Sigmoid colon (tissue), 7 donors: ENCODE measurements around the gene KCNQ5. TPM values are rescaled to one million over a fixed set of nuclear protein-coding genes. Genes with fewer than 3 reads are reported as not detected.

Source experiments
- DNase-seq: peaks from one replicate; pipeline ENCODE4 v3.0.0-alpha.2; 2019
- H3K27ac ChIP-seq, 4 donors: fragments of 200-600 bp; sonication (generic); one replicate each; pipeline ENCODE4 v1.5.1; 2016 to 2019; ENCODE audit warnings: mild to moderate bottlenecking in 1 of 4
- H3K27me3 ChIP-seq, 3 donors: fragments of 200-600 bp; sonication (generic); one replicate each; pipeline ENCODE4 v1.5.1; 2019; ENCODE audit warnings: mild to moderate bottlenecking in 1 of 3
- H3K36me3 ChIP-seq, 4 donors: fragments of 200-600 bp; sonication (generic); one replicate each; pipeline ENCODE4 v1.5.1; 2016 to 2019
- H3K4me1 ChIP-seq, 4 donors: fragments of 200-600 bp; sonication (generic); one replicate each; pipeline ENCODE4 v1.5.1; 2017 to 2019
- H3K4me3 ChIP-seq, 4 donors: fragments of 200-600 bp; sonication (generic); one replicate each; pipeline ENCODE4 v1.5.1; 2017 to 2019; ENCODE audit warnings: mild to moderate bottlenecking in 2 of 4, moderate library complexity in 1 of 4
- H3K9me3 ChIP-seq, 4 donors: fragments of 200-600 bp in 3 of 4; sonication (generic) in 3 of 4; one replicate each; pipeline versions ENCODE4 v1.5.1 to v1.6.1; 2013 to 2019
- EP300 ChIP-seq, 4 donors: sonication (generic); formaldehyde crosslinking; IDR thresholded peaks; one replicate each; pipeline ENCODE4 v1.6.1; 2017; ENCODE audit warnings: antibody characterized with exemption in 4 of 4
- POLR2A ChIP-seq, 2 donors: fragments of 450-650 bp; IDR thresholded peaks; one replicate each; pipeline ENCODE4 v1.6.1; 2016; ENCODE audit warnings: antibody characterized with exemption in 2 of 2, mild to moderate bottlenecking in 2 of 2, moderate library complexity in 2 of 2
- POLR2AphosphoS5 ChIP-seq, 4 donors: sonication (generic); formaldehyde crosslinking; IDR thresholded peaks; one replicate each; pipeline ENCODE4 v1.6.1; 2017; ENCODE audit warnings: antibody characterized with exemption in 4 of 4
- WGBS, 2 donors: extraction: QIAGEN DNeasy Blood & Tissue Kit; methylation state at CpG; one replicate each; pipeline ENCODE4 v1.1.7; 2013; 5-methylcytosine and 5-hydroxymethylcytosine counted together
- intact Hi-C: fragments of 100-400 bp; cut with DNase I; formaldehyde crosslinking; loops from one replicate; pipeline ENCODE4 v1.15.1; 2023
- polyA plus RNA-seq, 3 donors: library from polyadenylated mRNA; stranded (reverse); fragments of 200-250 nt; gene quantifications; one replicate each; pipeline ENCODE4 v1.2.3, GENCODE V29; 2013
- total RNA-seq, 4 donors: library from RNA; depleted of rRNA; stranded (reverse); fragments of >200 nt; gene quantifications; one replicate each; pipeline ENCODE4 v1.1.0, GENCODE V29; 2016
- TF ChIP-seq, protein P1 (sequence below), 4 experiments: fragments of 450-650 bp in 3 of 4; fragments of 200-600 bp in 1 of 4; IDR thresholded peaks; one replicate each; pipeline ENCODE4 v1.5.1; 2016 to 2019; ENCODE audit warnings: antibody characterized with exemption in 4 of 4, mild to moderate bottlenecking in 3 of 4, moderate library complexity in 2 of 4
- donor health status: healthy with polysubstance abuse.
- donor health status: Bipolar disorder and iron deficiency.
- donor health status: healthy.

Gene KCNQ5
- total and polyA plus RNA-seq, 7 donors: 0.49 to 2.1 (median 1.1) TPM; not detected in 2

DNA sequence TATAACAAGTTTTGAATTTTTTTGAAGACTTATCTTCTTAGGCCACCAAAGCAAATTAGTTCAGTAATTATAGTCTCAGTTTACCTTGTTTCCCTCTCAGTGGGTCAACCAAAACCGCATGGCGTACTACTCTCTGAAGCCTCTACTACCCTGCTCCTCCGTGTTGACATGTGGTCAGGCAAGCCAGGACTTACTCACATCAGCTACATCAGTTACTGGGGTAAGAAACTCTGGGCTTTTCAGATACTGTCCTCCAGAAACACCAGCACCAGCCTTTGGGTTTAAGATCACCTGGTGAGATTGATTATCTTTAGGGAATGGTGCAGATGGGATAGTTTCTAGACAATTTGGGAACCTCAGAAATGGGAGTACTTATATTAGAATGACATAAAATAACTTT is 55.1 kb downstream of the KCNQ5 start:
- Histone ChIP-seq H3K9me3 (no peaks in the 10 kb centered on the region), H3K27me3 (no peaks in the 10 kb centered on the region), H3K4me1 (no peaks in the 10 kb centered on the region), H3K27ac (no peak overlapping the region), H3K4me3 (no peak overlapping the region), H3K36me3 (no peaks in the 10 kb centered on the region)
- no peak for DNase-seq
- WGBS, 2 donors: 86 to 93% methylated on average over 3 of the region's 3 CpGs
- no peak for TF ChIP-seq POLR2AphosphoS5 (IDR thresholded peaks at IDR 0.05)
- TF ChIP-seq EP300 (IDR thresholded peaks at IDR 0.05): no peak
- no peak for TF ChIP-seq POLR2A (IDR thresholded peaks at IDR 0.05)
- TF ChIP-seq, protein P1, sequence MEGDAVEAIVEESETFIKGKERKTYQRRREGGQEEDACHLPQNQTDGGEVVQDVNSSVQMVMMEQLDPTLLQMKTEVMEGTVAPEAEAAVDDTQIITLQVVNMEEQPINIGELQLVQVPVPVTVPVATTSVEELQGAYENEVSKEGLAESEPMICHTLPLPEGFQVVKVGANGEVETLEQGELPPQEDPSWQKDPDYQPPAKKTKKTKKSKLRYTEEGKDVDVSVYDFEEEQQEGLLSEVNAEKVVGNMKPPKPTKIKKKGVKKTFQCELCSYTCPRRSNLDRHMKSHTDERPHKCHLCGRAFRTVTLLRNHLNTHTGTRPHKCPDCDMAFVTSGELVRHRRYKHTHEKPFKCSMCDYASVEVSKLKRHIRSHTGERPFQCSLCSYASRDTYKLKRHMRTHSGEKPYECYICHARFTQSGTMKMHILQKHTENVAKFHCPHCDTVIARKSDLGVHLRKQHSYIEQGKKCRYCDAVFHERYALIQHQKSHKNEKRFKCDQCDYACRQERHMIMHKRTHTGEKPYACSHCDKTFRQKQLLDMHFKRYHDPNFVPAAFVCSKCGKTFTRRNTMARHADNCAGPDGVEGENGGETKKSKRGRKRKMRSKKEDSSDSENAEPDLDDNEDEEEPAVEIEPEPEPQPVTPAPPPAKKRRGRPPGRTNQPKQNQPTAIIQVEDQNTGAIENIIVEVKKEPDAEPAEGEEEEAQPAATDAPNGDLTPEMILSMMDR (IDR thresholded peaks at IDR 0.05): no peak
- intact Hi-C loops: no loop called here

GRCh38 chr6:72677740-72678139 is 55.9 kb downstream of the KCNQ5 start:
- Histone ChIP-seq H3K27me3 (no peaks in the 10 kb centered on the region), H3K4me1 (no peaks in the 10 kb centered on the region), H3K4me3 (no peak overlapping the region), H3K9me3 (no peaks in the 10 kb centered on the region), H3K36me3 (no peaks in the 10 kb centered on the region), H3K27ac (no peak overlapping the region)
- TF ChIP-seq EP300 (IDR thresholded peaks at IDR 0.05): no peak
- TF ChIP-seq POLR2A (IDR thresholded peaks at IDR 0.05): no peak
- TF ChIP-seq, protein P1 (IDR thresholded peaks at IDR 0.05): no peak
- TF ChIP-seq POLR2AphosphoS5 (IDR thresholded peaks at IDR 0.05): no peak
- intact Hi-C loops: no loop called here
- 81 to 84% methylated on average over 1 of the region's 1 CpG for WGBS, 2 donors
- no peak for DNase-seq

- H3K27ac ChIP-seq: no peak overlapping the region
- H3K4me3 ChIP-seq: no peak overlapping the region
- intact Hi-C loops: no loop called here
- TF ChIP-seq POLR2A (IDR thresholded peaks at IDR 0.05) (no peak), EP300 (IDR thresholded peaks at IDR 0.05) (no peak), POLR2AphosphoS5 (IDR thresholded peaks at IDR 0.05) (no peak)
- TF ChIP-seq, protein P1 (IDR thresholded peaks at IDR 0.05): no peak
- DNase-seq: no peak
- no peaks in the 10 kb centered on the region for H3K27me3 ChIP-seq
- no peaks in the 10 kb centered on the region for H3K4me1 ChIP-seq
- H3K36me3 ChIP-seq: no peaks in the 10 kb centered on the region
- no peaks in the 10 kb centered on the region for H3K9me3 ChIP-seq
- WGBS, 2 donors: 89 to 92% methylated on average over 3 of the region's 3 CpGs
Observed at GRCh38 chr6:72683797-72684196, 61.9 kb downstream of the KCNQ5 start.

- H3K4me3 ChIP-seq: no peak overlapping the region
- no peaks in the 10 kb centered on the region for H3K36me3 ChIP-seq
- H3K9me3 ChIP-seq: no peaks in the 10 kb centered on the region
- H3K4me1 ChIP-seq: no peaks in the 10 kb centered on the region
- no peaks in the 10 kb centered on the region for H3K27me3 ChIP-seq
- 75 to 80% methylated on average over 7 of the region's 7 CpGs for WGBS, 2 donors
- no peak for DNase-seq
- intact Hi-C loops: no loop called here
- no peak overlapping the region for H3K27ac ChIP-seq
- no peak for TF ChIP-seq POLR2A (IDR thresholded peaks at IDR 0.05)
- TF ChIP-seq, protein P1 (IDR thresholded peaks at IDR 0.05): no peak
- no peak for TF ChIP-seq EP300 (IDR thresholded peaks at IDR 0.05)
- TF ChIP-seq POLR2AphosphoS5 (IDR thresholded peaks at IDR 0.05): no peak
Observed at GRCh38 chr6:72689107-72689954, 67.5 kb downstream of the KCNQ5 start.
